GM21390 (cell line): ENCODE data around the gene TEC.
"Not testable (repeated sequence)": the region's sequence is repeated elsewhere in the genome, so short reads cannot be mapped to it uniquely, and the experiment has no call there.

Source experiments
- ATAC-seq: cut with Tn5 transposase; IDR thresholded peaks from one replicate; pipeline ENCODE4 v1.9.1; 2021; ENCODE audit not compliant: unreplicated experiment

TEC gene

DNA sequence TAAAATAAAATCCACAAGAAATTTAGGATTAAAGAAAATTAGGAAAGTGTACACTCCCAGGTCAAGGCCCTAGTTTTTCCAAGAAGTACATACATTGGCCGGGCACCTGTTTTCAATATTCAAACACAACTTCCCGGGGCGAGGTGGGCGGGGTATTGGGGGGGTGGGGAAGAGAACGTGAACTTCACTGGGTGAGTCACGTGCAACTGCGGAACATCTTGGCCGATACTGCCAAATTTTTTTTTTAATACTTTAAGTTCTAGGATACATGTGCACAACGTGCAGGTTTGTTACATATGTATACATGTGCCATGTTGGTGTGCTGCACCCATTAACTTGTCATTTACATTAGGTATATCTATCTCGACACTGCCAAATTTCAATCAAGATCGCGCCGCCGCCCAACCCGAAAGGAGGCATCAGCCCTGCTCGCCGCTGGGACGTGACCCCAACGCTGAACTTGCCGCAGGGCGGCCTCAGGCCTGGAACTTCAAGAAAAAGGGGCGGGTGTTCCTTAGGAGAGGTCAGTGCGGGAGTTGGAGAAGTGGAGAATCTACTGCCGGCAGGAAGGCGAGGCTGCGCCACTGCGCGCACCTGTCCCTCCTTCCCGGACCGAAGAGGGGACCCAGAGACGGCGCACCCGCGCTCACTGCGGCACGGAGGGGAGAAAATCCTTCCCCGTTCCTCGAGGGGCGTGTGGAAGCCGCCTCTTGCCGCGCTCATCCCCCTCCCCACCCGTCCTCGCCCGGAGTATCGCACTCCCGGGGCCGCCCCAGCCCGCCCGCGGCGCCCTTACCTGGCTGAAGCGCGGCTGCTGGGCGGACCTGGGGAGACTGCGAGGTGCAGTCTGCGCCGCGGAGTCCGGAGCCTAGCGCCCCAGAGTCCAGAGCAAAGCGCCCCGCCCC, at the start of gene TEC:
Gene TEC (minus strand): TSS at position 883 of the 905 bp plus-strand sequence. CDS start 41,224 bp downstream, outside the sequence.
- peak; percentile 27 for ATAC-seq

DNA sequence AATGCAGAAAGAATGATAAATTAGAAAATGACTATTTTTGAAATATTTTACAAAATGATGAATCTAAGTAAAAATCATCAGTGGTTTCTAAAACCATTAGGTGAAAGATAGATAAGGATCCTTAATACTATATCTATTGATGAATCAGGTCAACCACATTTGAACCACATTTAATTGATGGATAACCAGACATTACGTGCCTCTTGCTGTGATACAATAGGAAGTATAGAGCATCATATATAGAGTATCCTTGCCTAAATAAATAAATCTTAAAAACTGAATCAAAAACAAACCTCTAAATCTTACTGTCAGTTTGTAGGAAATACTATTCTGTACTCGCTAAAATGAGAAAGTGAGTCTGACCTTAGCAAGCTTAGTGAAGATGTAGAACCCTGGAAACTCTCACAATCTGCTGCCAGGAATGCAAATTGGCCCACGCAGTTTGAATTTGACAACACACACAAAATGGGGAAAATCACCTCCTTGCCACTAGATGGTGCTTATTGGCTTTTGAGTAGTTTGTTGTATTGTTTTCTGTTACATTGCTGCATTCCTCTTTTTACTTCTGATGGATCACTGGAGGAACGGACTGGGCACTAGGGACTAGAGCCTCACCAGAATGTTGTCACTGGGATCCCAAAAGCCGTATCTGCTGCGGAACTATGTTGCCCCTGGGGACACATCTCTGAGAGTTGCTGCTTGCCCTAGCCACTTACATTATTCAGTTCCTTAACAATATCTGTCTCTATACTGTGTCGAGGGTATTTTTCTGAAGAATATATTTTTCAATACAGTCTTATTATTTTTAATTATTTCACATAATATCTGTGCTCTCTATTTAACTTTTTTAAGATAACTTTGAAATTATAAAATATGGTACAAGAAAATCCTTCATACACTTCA, 46.3 kb upstream of the TEC start:
- ATAC-seq = no peak

DNA sequence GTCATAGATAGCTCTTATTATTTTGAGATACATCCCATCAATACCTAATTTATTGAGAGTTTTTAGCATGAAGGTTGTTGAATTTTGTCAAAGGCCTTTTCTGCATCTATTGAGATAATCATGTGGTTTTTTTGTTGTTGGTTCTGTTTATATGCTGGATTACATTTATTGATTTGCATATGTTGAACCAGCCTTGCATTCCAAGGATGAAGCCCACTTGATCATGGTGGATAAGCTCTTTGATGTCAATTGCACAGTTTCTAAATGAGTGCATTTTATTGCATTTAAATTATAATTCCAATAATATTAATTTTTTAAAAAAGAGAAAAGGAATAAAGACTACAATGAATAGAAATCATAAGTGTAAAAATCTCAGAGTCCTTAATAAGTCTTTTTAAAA, 45.1 kb upstream of the TEC start:
- ATAC-seq = not testable (repeated sequence)

DNA sequence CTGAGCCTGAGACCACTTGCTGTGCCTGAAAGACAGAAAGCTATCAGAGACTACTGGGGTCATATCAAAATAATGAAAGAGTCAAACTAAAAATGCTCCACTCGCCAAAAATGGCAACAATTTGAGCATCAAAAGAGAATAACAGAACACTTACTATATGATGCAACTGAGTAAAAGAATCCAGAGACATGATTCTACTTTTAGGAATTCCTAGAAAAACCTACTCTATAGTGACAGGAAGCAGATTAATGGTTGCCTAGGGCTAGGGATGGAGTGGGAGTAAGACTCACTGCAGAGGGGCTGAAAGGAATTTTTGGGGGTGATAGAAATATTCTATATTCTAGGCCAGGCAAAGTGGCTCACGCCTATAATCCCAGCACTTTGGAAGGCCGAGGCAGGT, 42.3 kb upstream of the TEC start:
- no peak for ATAC-seq

DNA sequence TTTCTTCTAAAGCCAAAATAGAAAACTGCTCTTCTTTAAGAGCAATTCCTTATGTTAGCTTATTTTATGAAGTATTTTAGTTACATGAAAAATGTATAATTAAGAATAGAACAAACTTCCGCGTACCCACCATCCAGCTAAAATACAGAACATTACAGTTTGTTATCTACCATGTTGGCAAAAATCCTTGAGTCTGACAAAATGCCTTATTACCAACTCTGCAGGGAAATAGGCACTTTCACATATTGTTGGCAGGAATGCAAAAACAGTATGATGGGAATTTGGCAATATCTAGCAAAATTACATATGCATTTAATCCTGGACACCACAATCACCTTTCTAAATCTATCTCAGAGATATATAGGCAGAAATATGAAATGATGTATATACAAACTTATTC, 39.3 kb upstream of the TEC start:
- ATAC-seq = no peak

DNA sequence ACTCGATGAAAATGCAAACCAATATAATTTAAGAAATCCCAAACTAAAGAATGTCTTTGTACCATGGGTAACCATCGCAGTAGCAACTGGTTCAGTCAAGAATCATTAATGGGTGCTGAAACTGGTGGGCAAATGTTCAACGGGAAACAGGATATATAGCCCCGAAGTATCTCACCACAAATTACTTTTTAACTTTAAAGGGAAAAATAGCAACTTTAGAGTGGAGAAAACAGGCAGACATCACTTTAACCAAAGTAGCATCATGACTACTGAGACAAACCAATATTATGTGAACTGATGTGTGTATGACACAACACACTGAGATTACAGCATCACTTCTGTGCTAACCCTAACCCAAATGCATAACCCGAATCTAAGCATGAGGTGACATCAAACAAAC, 37.9 kb upstream of the TEC start:
- no peak for ATAC-seq

DNA sequence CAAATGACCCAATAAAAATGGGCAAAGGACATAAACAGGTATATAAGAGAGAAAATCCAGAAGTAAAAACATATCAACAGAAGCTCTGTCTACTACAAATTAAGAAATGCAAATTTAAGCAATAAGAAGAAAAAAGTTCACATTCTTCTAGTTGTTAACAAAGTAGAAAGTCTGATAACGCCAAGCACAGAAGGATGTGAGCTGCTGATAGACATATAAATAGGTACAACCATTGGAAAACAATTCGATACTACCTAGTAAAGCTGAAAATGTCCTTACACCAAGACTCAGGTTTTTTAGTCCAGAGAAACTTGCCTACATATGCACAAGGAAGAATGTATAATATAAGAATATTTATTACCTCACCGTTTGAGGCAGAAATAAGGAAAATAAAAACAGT, 35.9 kb upstream of the TEC start:
- ATAC-seq = no peak

DNA sequence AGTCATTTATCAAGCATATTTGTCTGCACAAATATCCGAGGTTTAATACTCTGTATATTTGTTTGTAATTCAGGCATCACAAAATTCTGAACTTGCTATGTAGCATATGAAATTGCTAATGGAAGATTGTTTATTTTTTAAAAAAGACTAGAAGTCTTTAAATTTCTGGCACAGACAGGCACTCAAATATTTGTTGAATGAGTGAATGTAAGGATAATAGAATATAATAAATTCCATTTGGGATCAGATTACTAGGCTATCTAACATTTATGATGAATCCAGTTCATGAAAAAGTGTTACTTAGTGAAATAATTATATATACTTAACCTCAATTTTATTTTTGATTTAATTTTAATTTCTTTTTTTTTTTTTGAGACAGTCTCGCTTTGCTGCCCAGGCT, 30.4 kb upstream of the TEC start:
- ATAC-seq = no peak

DNA sequence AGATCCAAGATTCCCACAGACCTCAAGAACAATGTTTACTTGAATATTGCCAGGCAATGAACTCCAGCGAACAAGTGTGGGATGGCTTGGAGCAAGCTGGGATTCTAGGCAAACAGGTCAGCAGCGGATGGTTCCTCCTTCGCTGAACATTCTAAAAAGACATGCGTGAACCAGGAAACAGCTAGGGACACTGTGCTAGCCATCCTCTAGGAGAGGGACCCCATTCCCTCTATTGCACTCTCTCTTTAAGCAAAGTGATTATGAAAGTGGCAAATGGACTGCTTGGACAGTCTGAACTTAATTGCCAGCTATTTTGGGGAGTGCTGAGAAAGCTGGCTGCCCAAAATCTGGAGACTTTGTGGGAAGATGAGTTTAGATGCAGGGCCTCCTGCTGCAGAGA, 29.9 kb upstream of the TEC start:
- ATAC-seq = no peak

DNA sequence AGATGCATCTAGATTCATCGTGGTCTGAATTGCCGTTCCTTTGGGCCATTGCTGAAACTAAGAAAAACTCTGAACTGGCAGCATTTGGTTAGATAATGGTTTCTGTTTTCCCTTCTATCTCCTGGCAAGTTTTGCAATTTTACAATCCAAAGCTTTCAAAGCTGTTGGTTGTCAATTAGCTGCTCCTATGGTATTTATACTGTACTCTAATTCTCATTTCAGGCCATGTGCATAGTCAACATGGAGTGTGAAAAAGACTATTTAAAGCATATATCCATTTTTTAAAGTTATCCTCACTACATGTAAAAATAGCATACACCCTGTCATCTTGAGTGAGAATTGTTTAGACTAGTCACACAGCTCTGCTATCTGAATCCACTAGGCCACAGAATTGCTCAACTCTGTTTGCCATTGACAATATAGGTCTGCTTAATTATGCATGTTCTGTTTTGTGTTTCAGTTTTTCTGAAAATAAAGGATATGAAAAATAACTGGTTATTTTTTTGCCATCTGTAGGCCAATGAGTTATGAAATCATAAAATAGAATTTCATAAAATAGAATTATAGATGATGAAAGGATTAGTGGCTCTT, 27.7 kb upstream of the TEC start:
- no peak for ATAC-seq

DNA sequence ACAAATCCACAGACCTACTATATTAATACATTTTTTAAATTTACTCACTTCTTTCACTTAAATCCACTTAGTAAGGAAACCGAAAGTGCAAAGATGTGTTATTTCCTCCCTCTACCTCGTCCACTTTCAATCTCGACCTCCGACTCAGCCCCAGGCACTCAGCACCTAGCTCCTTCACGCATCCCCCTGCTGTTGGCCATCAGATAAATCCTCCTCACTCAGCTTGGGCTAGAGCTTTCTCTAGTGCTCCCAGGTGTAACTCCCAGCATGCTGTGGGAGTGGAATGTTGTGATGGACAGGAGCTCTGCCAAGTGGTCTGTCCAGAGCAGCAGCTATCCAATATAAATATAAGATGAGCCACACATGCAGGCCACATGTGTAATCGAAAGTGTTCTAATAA, 26.7 kb upstream of the TEC start:
- ATAC-seq = peak; percentile 93

DNA sequence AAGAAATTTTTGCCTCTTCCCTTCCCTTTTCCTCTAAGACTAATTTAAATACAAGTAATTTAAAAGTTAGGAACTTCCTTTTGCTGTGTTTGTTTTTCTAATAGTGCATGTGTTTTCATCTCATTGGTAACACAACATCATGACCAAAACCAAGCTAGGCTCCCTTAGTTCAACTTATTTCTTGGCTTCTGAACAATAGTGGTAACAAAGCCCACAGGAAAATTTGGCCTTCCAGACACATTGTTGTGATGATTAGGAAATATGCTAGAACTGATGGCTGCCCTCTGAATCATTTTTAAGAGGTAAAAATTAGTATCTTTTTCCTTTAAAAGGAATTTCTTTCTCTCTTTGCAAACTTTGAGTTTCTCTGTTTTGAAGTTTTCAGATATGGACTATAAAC, 25.5 kb upstream of the TEC start:
- ATAC-seq = no peak

DNA sequence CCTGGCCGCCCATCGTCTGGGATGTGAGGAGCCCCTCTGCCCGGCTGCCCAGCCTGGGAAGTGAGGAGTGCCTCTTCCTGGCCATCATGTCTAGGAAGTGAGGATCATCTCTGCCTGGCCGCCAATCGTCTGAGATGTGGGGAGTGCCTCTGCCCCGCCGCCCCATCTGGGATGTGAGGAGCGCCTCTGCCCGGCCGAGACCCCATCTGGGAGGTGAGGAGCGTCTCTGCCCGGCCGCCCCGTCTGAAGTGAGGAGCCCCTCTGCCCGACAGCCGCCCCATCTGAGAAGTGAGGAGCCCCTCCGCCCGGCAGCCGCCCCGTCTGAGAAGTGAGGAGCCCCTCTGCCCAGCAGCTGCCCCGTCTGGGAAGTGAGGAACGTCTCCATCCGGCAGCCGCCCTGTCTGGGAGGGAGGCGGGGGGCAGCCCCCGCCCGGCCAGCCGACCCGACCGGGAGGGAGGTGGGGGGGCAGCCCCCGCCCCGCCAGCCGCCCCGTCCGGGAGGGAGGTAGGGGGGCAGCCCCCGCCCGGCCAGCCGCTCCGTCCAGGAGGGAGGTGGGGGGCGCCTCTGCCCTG, 22.7 kb upstream of the TEC start:
- ATAC-seq = not testable (repeated sequence)

DNA sequence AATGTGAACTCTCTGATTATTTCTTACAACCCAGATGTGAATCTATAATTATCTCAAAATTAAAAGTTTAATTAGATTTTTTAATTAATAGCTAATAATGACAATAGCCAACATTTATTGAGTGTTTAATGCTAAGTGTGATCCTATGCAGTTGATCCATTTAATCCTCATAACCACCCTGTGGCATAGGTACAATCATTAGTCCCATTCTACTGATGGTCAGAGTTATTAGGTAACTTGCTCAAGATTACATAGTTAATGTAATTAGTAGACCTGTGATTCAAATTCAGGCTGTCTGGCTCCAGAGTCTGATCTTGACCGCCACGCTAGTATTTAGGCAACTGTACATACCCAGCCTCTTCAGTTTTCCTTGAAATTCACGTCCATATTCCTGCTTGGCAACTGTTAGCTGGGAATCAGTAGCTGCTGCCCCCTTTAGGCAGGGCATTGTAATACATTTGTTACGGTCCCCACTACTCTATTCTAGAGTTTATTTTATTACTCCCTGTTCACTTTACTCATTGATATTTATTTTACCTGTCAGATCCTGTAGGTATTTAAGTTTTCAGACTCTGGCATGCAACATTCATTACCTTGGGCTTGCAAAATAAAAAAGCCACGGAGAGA, 20.6 kb upstream of the TEC start:
- ATAC-seq = no peak

DNA sequence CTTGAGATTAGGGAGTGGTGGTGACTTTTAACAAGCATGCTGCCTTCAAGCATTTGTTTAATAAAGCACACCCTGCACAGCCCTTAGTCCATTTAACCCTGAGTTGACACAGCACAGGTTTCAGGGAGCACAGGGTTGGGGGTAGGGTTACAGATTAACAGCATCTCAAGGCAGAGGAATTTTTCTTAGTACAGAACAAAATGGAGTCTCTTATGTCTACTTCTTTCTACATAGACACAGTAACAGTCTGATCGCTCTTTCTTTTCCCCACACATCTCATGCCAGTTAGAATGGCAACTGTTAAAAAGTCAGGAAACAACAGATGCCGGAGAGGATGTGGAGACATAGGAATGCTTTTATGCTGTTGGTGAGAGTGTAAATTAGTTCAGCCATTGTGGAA, 16.4 kb upstream of the TEC start:
- ATAC-seq = not testable (repeated sequence)

DNA sequence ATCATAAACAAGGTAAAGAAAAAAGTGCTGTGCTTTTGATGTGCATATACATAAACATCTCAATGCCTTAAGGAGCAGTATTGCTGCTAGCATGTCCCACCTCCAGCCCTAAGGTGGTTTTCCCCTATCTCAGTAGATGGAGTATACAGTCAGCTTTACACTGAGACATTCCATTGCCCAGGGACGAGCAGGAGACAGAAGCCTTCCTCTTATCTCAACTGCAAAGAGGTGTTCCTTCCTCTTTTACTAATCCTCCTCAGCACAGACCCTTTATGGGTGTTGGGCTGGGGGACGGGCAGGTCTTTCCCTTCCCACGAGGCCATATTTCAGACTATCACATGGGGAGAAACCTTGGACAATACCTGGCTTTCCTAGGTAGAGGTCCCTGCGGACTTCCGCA, 16.0 kb upstream of the TEC start:
- ATAC-seq = not testable (repeated sequence)

DNA sequence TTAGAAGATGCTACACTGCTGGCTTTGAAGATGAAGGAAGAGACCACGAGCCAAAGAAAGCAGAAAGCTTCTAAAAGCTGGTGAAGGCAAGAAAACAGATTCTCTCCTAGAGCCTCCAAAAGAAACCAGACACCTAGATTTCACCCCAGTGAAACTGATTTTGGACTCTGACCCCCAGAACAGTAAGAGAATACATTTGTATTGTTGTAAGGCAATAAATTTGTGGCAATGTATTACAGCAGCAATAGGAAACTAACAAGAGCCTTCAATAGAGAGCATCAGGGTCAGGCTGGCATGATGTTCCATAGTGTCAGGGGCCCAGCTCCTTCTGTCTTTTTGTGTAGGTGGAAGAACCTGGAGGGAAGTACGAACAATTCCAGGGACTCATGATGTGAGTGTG, 6.0 kb upstream of the TEC start:
- no peak for ATAC-seq

DNA sequence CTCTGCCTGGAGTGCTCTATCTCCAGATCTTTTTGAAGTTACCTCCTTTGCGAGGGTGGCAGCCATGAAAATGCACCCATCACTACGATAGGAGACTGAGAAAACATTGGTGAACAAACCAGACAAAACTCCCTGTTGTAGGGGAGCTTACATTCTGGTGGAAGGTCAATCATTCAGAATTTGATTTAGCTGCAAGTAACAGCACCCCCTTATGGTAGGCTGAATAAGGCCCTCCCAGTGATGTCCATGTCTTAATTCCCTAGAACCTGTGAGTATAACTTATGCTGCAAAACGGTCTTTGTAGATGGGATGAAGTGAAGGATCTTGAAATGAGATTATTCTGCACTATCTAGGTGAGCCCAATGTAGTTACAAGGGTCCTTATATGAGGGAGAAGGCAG, 5.6 kb upstream of the TEC start:
- no peak for ATAC-seq

DNA sequence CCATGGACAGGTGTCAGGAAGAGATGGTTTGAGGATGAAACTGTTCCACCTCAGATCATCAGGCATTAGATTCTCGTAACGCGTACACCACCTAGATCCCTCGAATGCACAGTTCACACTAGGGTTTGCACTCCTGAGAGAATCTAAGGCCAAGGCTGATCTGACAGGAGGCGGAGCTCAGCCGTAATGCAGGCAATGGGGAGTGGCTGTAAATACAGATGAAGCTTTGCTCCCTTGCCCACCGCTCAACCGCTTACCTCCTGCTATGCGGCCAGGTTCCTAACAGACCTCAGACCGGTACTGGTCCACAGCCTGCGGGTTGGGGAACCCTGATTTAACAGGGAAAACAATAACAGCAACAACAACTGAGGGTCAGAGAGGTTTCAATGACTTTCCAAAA, 2.0 kb upstream of the TEC start:
- no peak for ATAC-seq

DNA sequence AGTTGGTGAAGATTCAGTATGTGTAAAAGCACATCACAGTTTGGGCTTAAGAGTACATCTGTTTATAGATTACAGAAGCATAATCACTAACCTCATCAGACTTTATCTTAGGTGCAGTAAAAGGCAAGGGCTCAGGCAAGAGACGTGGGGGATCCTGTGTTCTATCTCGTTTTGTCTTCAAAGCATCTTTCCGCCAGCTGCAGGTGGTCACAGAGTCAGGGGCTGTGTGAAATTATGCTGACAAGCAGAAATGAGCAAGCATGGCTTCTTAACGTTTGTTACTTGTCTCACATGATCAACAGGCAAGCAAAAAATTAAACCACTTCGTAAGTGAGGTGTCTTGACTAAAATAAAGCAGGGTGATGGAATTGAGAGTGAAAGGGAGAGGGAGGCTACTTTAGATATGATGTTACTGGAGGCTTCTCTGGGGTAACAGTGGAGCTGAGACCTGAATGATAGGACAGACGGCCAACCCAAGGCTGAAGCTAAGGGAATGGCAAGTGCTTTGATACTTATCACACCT, 1.4 kb upstream of the TEC start:
- ATAC-seq = no peak

DNA sequence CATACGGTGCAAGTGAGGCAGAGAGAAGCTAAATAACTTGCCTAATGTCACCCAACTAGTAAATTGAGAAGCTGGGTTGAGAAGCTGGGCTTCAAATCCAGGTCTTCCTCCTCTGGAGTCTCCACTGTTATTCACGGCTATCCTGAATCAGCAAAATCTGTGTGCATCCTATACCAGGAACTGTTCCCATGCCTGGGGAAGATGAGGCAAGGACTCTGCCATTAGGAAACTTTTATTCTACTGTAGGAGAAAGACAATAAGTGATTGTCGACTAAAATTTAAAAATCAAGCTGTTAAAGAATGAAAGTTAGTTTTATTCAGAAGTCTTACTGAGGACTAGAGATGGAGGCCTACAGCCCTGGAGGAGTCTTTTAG, 872 bp upstream of the TEC start:
- no peak for ATAC-seq
